Stimulated activated naive CD4-positive, alpha-beta T cell treated with Interleukin-2 at 50 U/mL for 16 hours (primary cell): ENCODE measurements around the gene SLC11A1.

Experiments
- DNase-seq: peaks from one replicate; lab custom pipeline; 2025; lab: John Stamatoyannopoulos, UW

The SLC11A1 gene

GRCh38 chr2:218405086-218405745 is 23.1 kb downstream of the SLC11A1 start:
- DNase-seq: no peak

GRCh38 chr2:218405746-218406208 is 23.7 kb downstream of the SLC11A1 start:
- peak; percentile 14 for DNase-seq

GRCh38 chr2:218406209-218406948 is 24.3 kb downstream of the SLC11A1 start:
- peak; percentile 91 for DNase-seq

GRCh38 chr2:218406949-218407618 is 25.0 kb downstream of the SLC11A1 start:
- peak; percentile 32 for DNase-seq

GRCh38 chr2:218407717-218408116 is 25.6 kb downstream of the SLC11A1 start:
- no peak for DNase-seq

- no peak for DNase-seq
Observed at GRCh38 chr2:218418321-218418716, 36.2 kb downstream of the SLC11A1 start.

- no peak for DNase-seq
Observed at GRCh38 chr2:218418717-218419458, 36.8 kb downstream of the SLC11A1 start, which contains the start of gene VIL1. TSS of gene VIL1 (plus strand) at chr2:218419123. CDS start at chr2:218423779, 4,656 bp downstream.

GRCh38 chr2:218419630-218420216 is 37.6 kb downstream of the SLC11A1 start:
- DNase-seq: no peak

- no peak for DNase-seq
Observed at GRCh38 chr2:218421027-218421426, 39.0 kb downstream of the SLC11A1 start.

GRCh38 chr2:218422403-218423086 is 40.5 kb downstream of the SLC11A1 start:
- DNase-seq: no peak

- no peak for DNase-seq
Observed at GRCh38 chr2:218423584-218423983, 41.5 kb downstream of the SLC11A1 start.

- no peak for DNase-seq
Observed at GRCh38 chr2:218425531-218425930, 43.5 kb downstream of the SLC11A1 start.

- DNase-seq: no peak
Observed at GRCh38 chr2:218427741-218428140, 45.7 kb downstream of the SLC11A1 start.

GRCh38 chr2:218428846-218429558 is 46.9 kb downstream of the SLC11A1 start:
- no peak for DNase-seq

- no peak for DNase-seq
Observed at GRCh38 chr2:218429911-218430692, 48.0 kb downstream of the SLC11A1 start.

- DNase-seq: no peak
Observed at GRCh38 chr2:218430721-218431120, 48.6 kb downstream of the SLC11A1 start.

GRCh38 chr2:218431878-218432277 is 49.8 kb downstream of the SLC11A1 start:
- DNase-seq: no peak

- DNase-seq: no peak
Observed at GRCh38 chr2:218432676-218433365, 50.7 kb downstream of the SLC11A1 start.

- no peak for DNase-seq
Observed at GRCh38 chr2:218434456-218434855, 52.4 kb downstream of the SLC11A1 start.
